Endothelial cell of umbilical vein (primary cell): ENCODE data around the gene PKN1. TPM values are rescaled to one million over a fixed set of nuclear protein-coding genes. Genes with fewer than 3 reads are reported as not detected.
A peak's percentile ranks its signal among the peaks of the same experiment; 100 is the strongest.

ENCODE experiments used
- BruUV-seq: library from RNA; stranded (reverse); fragments of 400-500 nt; replicated peaks from 2 replicates; lab custom pipeline; 2021; lab: Mats Ljungman, UMichigan
- CTCF ChIA-PET: fragments of 300-600, 350-600 bp; sonication (Branson Sonifier 250); formaldehyde crosslinking; loops from one replicate; lab custom pipeline; 2021; ENCODE audit warnings: antibody characterized with exemption, inconsistent platforms; lab: Charles Lee
- POLR2A ChIA-PET: fragments of 300-600, 350-600 bp; sonication (Branson Sonifier 250); formaldehyde crosslinking; loops from one replicate; lab custom pipeline; 2021; ENCODE audit warnings: antibody characterized with exemption, inconsistent platforms; lab: Charles Lee
- DNase-seq: peaks from one replicate; pipeline ENCODE4 v3.0.0-alpha.2; 2011; ENCODE audit warnings: low read depth, low spot score
- FAIRE-seq: peaks from 2 replicates; lab custom pipeline; 2011; peaks lifted over from hg19 to GRCh38; lab: Jason Lieb, UNC
- H2AFZ ChIP-seq: 2 replicates; pipeline ENCODE4 v1.6.0; 2012; ENCODE audit warnings: low read depth, low read length, control low read depth, inconsistent platforms
- H3K27ac ChIP-seq: 2 replicates; pipeline ENCODE4 v1.5.1; 2011; ENCODE audit warnings: low read depth, mild to moderate bottlenecking, control low read depth, low read length, moderate library complexity; ENCODE audit not compliant: insufficient read depth
- H3K27me3 ChIP-seq, 2 experiments: 2 replicates each; pipeline versions ENCODE4 v1.6.0 to v1.6.1; 2011; ENCODE audit warnings: low read length in 2 of 2, mixed read lengths in 1 of 2; ENCODE audit not compliant: control insufficient read depth in 2 of 2, insufficient read depth in 2 of 2
- H3K36me3 ChIP-seq, 2 experiments: 2 replicates in 1 of 2; 3 replicates in 1 of 2; pipeline ENCODE4 v1.5.1; 2011; ENCODE audit warnings: low read length in 2 of 2, mild to moderate bottlenecking in 1 of 2, moderate library complexity in 1 of 2; ENCODE audit not compliant: control insufficient read depth in 2 of 2, insufficient read depth in 2 of 2; ENCODE audit errors: extremely low read depth in 1 of 2
- H3K4me1 ChIP-seq: 3 replicates; pipeline ENCODE4 v1.5.1; 2011; ENCODE audit warnings: mild to moderate bottlenecking, low read length; ENCODE audit not compliant: control insufficient read depth, insufficient read depth; ENCODE audit errors: extremely low read depth
- H3K4me2 ChIP-seq: 2 replicates; pipeline ENCODE4 v1.6.1; 2011; ENCODE audit warnings: low read length, control low read depth, mixed read lengths; ENCODE audit not compliant: insufficient read depth
- H3K4me3 ChIP-seq, 3 experiments: fragments of 200-600 bp in 1 of 3; sonication (generic), shearing (Covaris generic) in 1 of 3; replicated peaks in 1 of 3; 2 replicates each; pipeline ENCODE4 v1.5.1; 2011 to 2016; ENCODE audit warnings: control low read depth in 3 of 3, low read length in 3 of 3, mild to moderate bottlenecking in 2 of 3, inconsistent platforms in 1 of 3, low read depth in 1 of 3, moderate library complexity in 1 of 3; ENCODE audit not compliant: insufficient read depth in 1 of 3
- H3K79me2 ChIP-seq: 2 replicates; pipeline ENCODE4 v1.6.0; 2012; ENCODE audit warnings: low read length, inconsistent platforms; ENCODE audit not compliant: control insufficient read depth, insufficient read depth
- H3K9ac ChIP-seq: replicated peaks from 2 replicates; pipeline ENCODE3; 2011; ENCODE audit warnings: low read length, control low read depth; ENCODE audit not compliant: insufficient read depth; ENCODE audit errors: extremely low read depth
- H3K9me1 ChIP-seq: replicated peaks from 3 replicates; pipeline ENCODE4 v1.6.0; 2011; ENCODE audit warnings: mild to moderate bottlenecking, low read length; ENCODE audit not compliant: control insufficient read depth, insufficient read depth; ENCODE audit errors: extremely low read depth
- H3K9me3 ChIP-seq: replicated peaks from 2 replicates; pipeline ENCODE4 v1.5.1; 2012; ENCODE audit warnings: low read length, inconsistent platforms; ENCODE audit not compliant: control insufficient read depth, insufficient read depth
- H4K20me1 ChIP-seq: replicated peaks from 2 replicates; pipeline ENCODE3; 2011; ENCODE audit warnings: mild to moderate bottlenecking, low read length; ENCODE audit not compliant: control insufficient read depth, insufficient read depth; ENCODE audit errors: extremely low read depth
- CTCF ChIP-seq, 2 donors: IDR thresholded peaks; 1 replicate in 1 of 2; 2 replicates in 1 of 2; pipeline ENCODE4 v1.5.1; 2011; ENCODE audit warnings: low read length in 2 of 2, mild to moderate bottlenecking in 2 of 2, moderate library complexity in 2 of 2, control low read depth in 1 of 2, inconsistent platforms in 1 of 2, low read depth in 1 of 2; ENCODE audit not compliant: insufficient read depth in 1 of 2; ENCODE audit errors: extremely low read depth in 1 of 2
- EZH2 ChIP-seq: IDR thresholded peaks from 2 replicates; pipeline ENCODE4 v1.6.1; 2012; ENCODE audit warnings: borderline replicate concordance, low read depth, mild to moderate bottlenecking, moderate library complexity, low read length, inconsistent platforms; ENCODE audit not compliant: severe bottlenecking
- FOS ChIP-seq: IDR thresholded peaks from 2 replicates; pipeline ENCODE4 v1.6.1; 2011; ENCODE audit warnings: mild to moderate bottlenecking, low read length, moderate library complexity, borderline replicate concordance; ENCODE audit not compliant: insufficient read depth
- GATA2 ChIP-seq: IDR thresholded peaks from 2 replicates; pipeline ENCODE4 v1.7.0; 2011; ENCODE audit warnings: low read depth, mild to moderate bottlenecking, moderate library complexity, mixed read lengths, low read length; ENCODE audit not compliant: insufficient read length, insufficient read depth
- JUN ChIP-seq: IDR thresholded peaks from 2 replicates; pipeline ENCODE4 v1.6.1; 2011; ENCODE audit warnings: borderline replicate concordance, low read depth; ENCODE audit not compliant: insufficient read length, insufficient read depth
- MAX ChIP-seq: IDR thresholded peaks from 2 replicates; pipeline ENCODE4 v1.6.1; 2011; ENCODE audit not compliant: insufficient read depth, insufficient read length
- MYC ChIP-seq: IDR thresholded peaks from one replicate; pipeline ENCODE4 v1.6.1; 2011; ENCODE audit warnings: mild to moderate bottlenecking, low read depth, low read length
- POLR2A ChIP-seq: IDR thresholded peaks from 2 replicates; pipeline ENCODE4 v1.6.1; 2012; ENCODE audit warnings: low read depth, mild to moderate bottlenecking, control low read depth, low read length
- POLR2AphosphoS5 ChIP-seq: IDR thresholded peaks from 2 replicates; pipeline ENCODE4 v1.6.1; 2012; ENCODE audit warnings: low read depth, mild to moderate bottlenecking, control low read depth, low read length, moderate library complexity; ENCODE audit not compliant: insufficient read depth
- dilution Hi-C: fragments of 300-500 bp; cut with MboI; formaldehyde crosslinking; loops from one replicate; pipeline ENCODE4 v1.15.0; 2019; ENCODE audit warnings: low sequenced_read_pairs; ENCODE audit not compliant: extremely low pct_ligation_motif_present
- intact Hi-C: fragments of 100-400 bp; cut with micrococcal nuclease; formaldehyde crosslinking; loops from one replicate; pipeline ENCODE4 v1.10.0; 2022
- polyA plus RNA-seq, 4 experiments: library from polyadenylated mRNA; depleted of rRNA in 3 of 4; stranded (reverse) in 3 of 4; unstranded in 1 of 4; fragments of >200 nt; gene quantifications; 2 replicates each; pipeline versions ENCODE4 v1.2.1 to v1.2.3, GENCODE V29; 2011 to 2012; ENCODE audit warnings: missing spikeins in 1 of 4
- total RNA-seq: library from RNA; stranded (reverse); gene quantifications from 2 replicates; pipeline ENCODE4 v1.2.3, GENCODE V29; 2021

The PKN1 gene
- total and polyA plus RNA-seq, 2 donors (not counting 3 experiments of a cell fraction or from before 2014, with no cell fraction given): 148 to 302 TPM

GRCh38 chr19:14439014-14439413, 5.9 kb downstream of the PKN1 start:
- intact Hi-C loops (no loop called here), dilution Hi-C loops (no loop called here)
- POLR2A ChIA-PET: no interaction called here
- Histone ChIP-seq H4K20me1 (no peaks in the 10 kb centered on the region), H3K27me3 (no peaks in the 10 kb centered on the region), H3K27ac (no peak overlapping the region), H3K36me3 (peaks cover under 1 to 24% of the 10 kb centered on the region in 2 experiments), H3K79me2 (peaks cover 66% of the 10 kb centered on the region), H3K4me2 (no peak overlapping the region), H3K4me1 (peaks cover 43% of the 10 kb centered on the region), H2AFZ (no peak overlapping the region), H3K9ac (no peak overlapping the region), H3K9me3 (no peaks in the 10 kb centered on the region), H3K9me1 (no peaks in the 10 kb centered on the region), H3K4me3 (no peak overlapping the region)
- CTCF ChIA-PET: interaction anchor here (1.0 to 1.5 kb wide), 3 partner anchors 10 to 36 kb away, joined by 4 to 5 read pairs (median 5); partner anchors contain the start of gene PTGER1
- BruUV-seq: no TSS peak
- DNase-seq: no peak
- TF ChIP-seq POLR2AphosphoS5 (no peak), MAX (no peak), FOS (no peak), GATA2 (no peak), MYC (no peak), EZH2 (no peak), CTCF (IDR thresholded peaks at IDR 0.05; ENCODE audit: extremely low read depth in 1 of 2, insufficient read depth in 1 of 2, low read depth in 1 of 2, low read length in 2 of 2) (no peak), JUN (no peak), POLR2A (no peak)
- peak; percentile 66 for FAIRE-seq
